HG02610 (cell line): ENCODE data around the gene TSSC4.

ENCODE experiments used
- ATAC-seq: cut with Tn5 transposase; IDR thresholded peaks from one replicate; pipeline ENCODE4 v1.9.1; 2021; ENCODE audit warnings: mild to moderate bottlenecking, moderate library complexity; ENCODE audit not compliant: unreplicated experiment

Gene TSSC4

GRCh38 chr11:2415601-2416380 lies 15.2 kb downstream of the TSSC4 start:
- ATAC-seq: no peak

- no peak for ATAC-seq
Observed at GRCh38 chr11:2416765-2417164, 16.2 kb downstream of the TSSC4 start.

- no peak for ATAC-seq
Observed at GRCh38 chr11:2417856-2418692, 17.5 kb downstream of the TSSC4 start.

- no peak for ATAC-seq
Observed at GRCh38 chr11:2418693-2419360, 18.3 kb downstream of the TSSC4 start.

GRCh38 chr11:2419638-2420501 lies 19.3 kb downstream of the TSSC4 start:
- no peak for ATAC-seq

GRCh38 chr11:2420502-2421225 lies 20.1 kb downstream of the TSSC4 start:
- peak; percentile 43 for ATAC-seq

- no peak for ATAC-seq
Observed at GRCh38 chr11:2421226-2421994, 20.9 kb downstream of the TSSC4 start.

- ATAC-seq: no peak
Observed at GRCh38 chr11:2421996-2422395, 21.4 kb downstream of the TSSC4 start.

GRCh38 chr11:2422461-2423156 lies 22.1 kb downstream of the TSSC4 start:
- no peak for ATAC-seq

- no peak for ATAC-seq
Observed at GRCh38 chr11:2423157-2424025, 22.8 kb downstream of the TSSC4 start.

- no peak for ATAC-seq
Observed at GRCh38 chr11:2424811-2425495, 24.4 kb downstream of the TSSC4 start.

- no peak for ATAC-seq
Observed at GRCh38 chr11:2425506-2425905, 25.0 kb downstream of the TSSC4 start.

- ATAC-seq: no peak
Observed at GRCh38 chr11:2426221-2426620, 25.7 kb downstream of the TSSC4 start.

GRCh38 chr11:2426826-2427521 lies 26.4 kb downstream of the TSSC4 start:
- no peak for ATAC-seq

GRCh38 chr11:2427721-2428321 lies 27.3 kb downstream of the TSSC4 start:
- ATAC-seq: no peak

GRCh38 chr11:2428322-2428795 lies 27.8 kb downstream of the TSSC4 start:
- ATAC-seq: no peak
